Psoas muscle (tissue), 8 donors: Measurements from ENCODE around the gene BECN2. TPM values are rescaled to one million over a fixed set of nuclear protein-coding genes. Genes with fewer than 3 reads are reported as not detected.

Source experiments
- ATAC-seq, 4 donors: fragments of 200-7000 bp; cut with Tn5 transposase; one replicate each; pipeline ENCODE4 v1.9.1; 2020; ENCODE audit warnings: moderate library complexity in 3 of 4, mild to moderate bottlenecking in 2 of 4
- DNase-seq, 2 donors: peaks; one replicate each; pipeline ENCODE4 v3.0.0-alpha.2; 2020
- H3K27ac ChIP-seq: fragments of 200-600 bp; one replicate; pipeline ENCODE4 v1.8.0; 2022
- H3K27me3 ChIP-seq, 3 donors: fragments of 200-600 bp in 1 of 3; one replicate each; pipeline versions ENCODE4 v1.6.1 to v1.8.0; 2013 to 2022; ENCODE audit warnings: low read length in 2 of 3, mild to moderate bottlenecking in 2 of 3, moderate library complexity in 1 of 3; ENCODE audit not compliant: insufficient read depth in 3 of 3
- H3K36me3 ChIP-seq, 2 donors: fragments of 200-600 bp in 1 of 2; one replicate each; pipeline versions ENCODE4 v1.6.1 to v1.8.0; 2013 to 2022; ENCODE audit warnings: low read depth in 1 of 2, mild to moderate bottlenecking in 1 of 2, moderate library complexity in 1 of 2; ENCODE audit not compliant: insufficient read depth in 1 of 2
- H3K4me1 ChIP-seq: fragments of 200-600 bp; one replicate; pipeline ENCODE4 v1.8.0; 2022
- H3K4me3 ChIP-seq: fragments of 200-600 bp; one replicate; pipeline ENCODE4 v1.8.0; 2022; ENCODE audit warnings: mild to moderate bottlenecking
- H3K9me3 ChIP-seq: fragments of 200-600 bp; one replicate; pipeline ENCODE4 v1.8.0; 2022
- CTCF ChIP-seq: fragments of 200-600 bp; IDR thresholded peaks from one replicate; pipeline ENCODE4 v1.8.0; 2022; ENCODE audit warnings: antibody characterized with exemption
- WGBS, 3 donors: extraction: QIAGEN DNeasy Blood & Tissue Kit; methylation state at CpG; one replicate each; pipeline versions ENCODE4 v1.1.6 to v1.1.7; 2013; 5-methylcytosine and 5-hydroxymethylcytosine counted together
- intact Hi-C, 2 donors: fragments of 100-400 bp; cut with DNase I; formaldehyde crosslinking; loops; one replicate each; pipeline versions ENCODE4 v1.11.0 to v1.14.2; 2022
- polyA plus RNA-seq, 3 donors: library from polyadenylated mRNA; stranded (reverse); fragments of 200-250 nt; gene quantifications; one replicate each; pipeline ENCODE4 v1.2.3, GENCODE V29; 2013
- total RNA-seq, 4 donors: library from RNA; stranded (reverse); fragmentation: NEBNext Ultra II Directional in 2 of 4; extraction: Animal tissue kit (Norgen Biotek cat#: 25700) in 2 of 4; gene quantifications; one replicate each; pipeline versions ENCODE4 v1.2.1 to v1.2.4, GENCODE V29; 2021 to 2023
- donor health status: healthy with polysubstance abuse.
- donor health status: DM: no; HTN: no; CAD: no; lungs with moderate emphysema.
- donor health status: Bipolar disorder and iron deficiency.
- donor health status: healthy.
- donor health status: DM: yes; HTN: yes; CAD: no.
- donor health status: DM: no; HTN: no; CAD: no.
- donor health status: DM: no; HTN: no; CAD: no.
- donor health status: DM: yes; HTN: yes; CAD: no.

The BECN2 gene
- total and polyA plus RNA-seq, 7 donors = not detected

DNA sequence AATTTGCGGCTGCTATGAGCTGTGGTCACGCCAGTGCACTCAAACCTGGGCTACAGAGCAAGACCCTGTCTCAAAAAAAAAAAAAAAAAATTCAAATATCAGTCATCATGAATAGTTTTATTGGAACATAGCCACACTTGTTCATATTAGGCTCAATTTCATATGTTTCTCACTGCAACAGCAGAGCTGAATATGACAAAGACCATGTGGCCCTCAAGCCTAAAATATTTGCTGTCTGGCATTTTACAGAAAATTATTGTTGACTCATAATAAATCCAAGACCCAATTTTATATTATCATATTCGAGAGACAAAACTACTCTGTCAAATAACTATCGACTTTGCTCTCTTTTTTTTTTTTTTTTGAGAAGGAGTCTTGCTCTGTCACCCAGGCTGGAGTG, 11.0 kb downstream of the BECN2 start:
- 44 to 69% (median 45%) methylated on average over 4 of the region's 4 CpGs for WGBS, 3 donors
- H3K9me3 ChIP-seq = no peaks in the 10 kb centered on the region
- TF ChIP-seq CTCF = no peak
- H3K27ac ChIP-seq = no peak overlapping the region
- H3K36me3 ChIP-seq = no peaks in the 10 kb centered on the region
- no peaks in the 10 kb centered on the region for H3K27me3 ChIP-seq
- DNase-seq (no peak), ATAC-seq (no peak)
- no peak overlapping the region for H3K4me3 ChIP-seq
- H3K4me1 ChIP-seq = no peaks in the 10 kb centered on the region
- intact Hi-C loops = no loop called here

DNA sequence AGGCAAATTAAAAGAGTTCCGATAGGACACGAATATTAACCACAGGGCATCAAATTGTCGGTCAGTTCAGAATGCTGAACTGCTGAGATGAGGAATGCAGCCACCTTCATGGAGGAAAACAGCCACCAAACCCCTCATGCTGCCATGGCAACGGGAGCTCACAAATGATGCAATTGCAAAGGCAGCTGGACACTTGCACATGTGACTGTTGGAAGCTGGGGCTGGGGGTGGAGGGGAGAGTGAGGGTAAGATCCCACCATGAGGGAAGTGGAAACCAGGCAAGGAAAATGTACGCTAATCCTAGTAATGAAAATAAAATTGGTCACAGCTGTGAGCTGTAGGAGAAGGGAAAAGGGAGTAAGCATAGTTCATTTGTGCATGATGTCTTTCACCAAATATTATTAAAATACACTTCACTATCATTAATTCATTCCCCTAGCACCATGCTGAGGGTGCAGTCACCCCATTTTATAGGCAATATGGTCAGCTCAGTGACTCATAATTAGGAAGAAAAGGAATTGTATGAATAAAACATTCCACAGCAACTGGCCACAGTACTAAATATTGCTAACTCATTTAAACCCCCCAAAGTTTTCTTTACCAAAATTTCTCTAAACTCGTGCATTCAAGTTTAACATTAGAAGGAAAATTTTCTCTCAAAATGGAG, 15.3 kb downstream of the BECN2 start:
- no peaks in the 10 kb centered on the region for H3K27me3 ChIP-seq
- DNase-seq (no peak), ATAC-seq (no peak)
- intact Hi-C loops = no loop called here
- H3K4me1 ChIP-seq = no peaks in the 10 kb centered on the region
- H3K27ac ChIP-seq = no peak overlapping the region
- no peak for TF ChIP-seq CTCF
- no peaks in the 10 kb centered on the region for H3K36me3 ChIP-seq
- H3K4me3 ChIP-seq = no peak overlapping the region
- no peaks in the 10 kb centered on the region for H3K9me3 ChIP-seq
- WGBS, 3 donors = 10 to 24% (median 21%) methylated on average over 6 of the region's 6 CpGs

GRCh38 chr1:241976229-241976628, 18.7 kb downstream of the BECN2 start:
- Histone ChIP-seq H3K9me3 (no peaks in the 10 kb centered on the region), H3K27ac (no peak overlapping the region), H3K4me1 (no peaks in the 10 kb centered on the region), H3K36me3 (no peaks in the 10 kb centered on the region), H3K4me3 (no peak overlapping the region), H3K27me3 (no peaks in the 10 kb centered on the region)
- intact Hi-C loops = no loop called here
- TF ChIP-seq CTCF = no peak
- WGBS, 3 donors = 69 to 79% (median 77%) methylated on average over 6 of the region's 6 CpGs
- no peak for DNase-seq
- ATAC-seq = no peak

DNA sequence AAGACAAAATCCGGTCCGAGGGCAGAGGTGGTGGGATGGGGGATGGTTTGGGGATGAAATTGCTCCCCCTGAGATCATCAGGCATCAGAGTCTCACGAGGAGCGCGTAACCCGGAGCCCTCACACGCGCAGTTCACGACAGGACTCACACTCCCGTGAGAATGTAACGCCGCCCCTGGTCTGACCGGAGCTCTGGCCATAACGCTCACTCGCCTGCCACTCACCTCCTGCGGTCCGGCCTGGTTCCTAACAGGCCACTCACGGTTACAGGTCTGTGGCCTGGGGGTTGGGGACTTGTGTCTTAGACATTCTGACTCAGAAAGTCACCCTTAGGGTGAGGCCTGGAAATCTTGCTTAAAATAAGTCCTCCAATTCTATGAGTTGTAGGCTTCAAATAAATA, 21.5 kb downstream of the BECN2 start:
- Histone ChIP-seq H3K36me3 (no peaks in the 10 kb centered on the region), H3K27me3 (no peaks in the 10 kb centered on the region), H3K4me1 (no peaks in the 10 kb centered on the region), H3K4me3 (no peak overlapping the region), H3K9me3 (no peaks in the 10 kb centered on the region), H3K27ac (no peak overlapping the region)
- TF ChIP-seq CTCF = no peak
- 89 to 91% (median 89%) methylated on average over 18 of the region's 18 CpGs for WGBS, 3 donors
- DNase-seq (no peak), ATAC-seq (no peak)
- intact Hi-C loops = no loop called here

DNA sequence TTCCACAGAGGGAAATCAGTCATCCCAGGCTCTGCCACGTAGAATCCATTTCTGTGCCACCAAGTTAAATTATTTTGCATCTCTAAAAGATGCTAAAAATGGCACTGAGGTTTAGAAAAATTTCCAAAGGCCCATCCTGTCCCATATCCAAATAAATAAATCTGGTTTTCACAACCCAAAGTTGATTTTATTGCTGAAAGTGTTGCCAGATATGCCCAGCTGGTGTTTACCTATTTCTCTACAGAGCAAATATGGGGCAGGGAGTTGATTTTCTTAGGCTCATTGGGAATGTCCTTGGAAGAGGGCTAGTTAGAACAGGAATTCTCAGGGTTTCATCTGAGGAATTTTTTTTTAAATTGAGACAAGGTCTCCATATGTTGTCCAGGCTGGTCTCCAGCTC, 22.4 kb downstream of the BECN2 start:
- TF ChIP-seq CTCF = no peak
- Histone ChIP-seq H3K4me1 (no peaks in the 10 kb centered on the region), H3K9me3 (no peaks in the 10 kb centered on the region), H3K36me3 (no peaks in the 10 kb centered on the region), H3K27ac (no peak overlapping the region), H3K4me3 (no peak overlapping the region), H3K27me3 (no peaks in the 10 kb centered on the region)
- WGBS, 3 donors = 42 to 50% (median 47%) methylated on average over 1 of the region's 1 CpG
- DNase-seq (no peak), ATAC-seq (no peak)
- intact Hi-C loops = no loop called here
